OCI-LY3 (cell line): ENCODE results near the gene POLR1B.

Experiments
- H2AFZ ChIP-seq: fragments of 200-600, 300-600 bp; shearing (Covaris generic); 2 replicates; pipeline ENCODE4 v1.6.0; 2014; ENCODE audit warnings: antibody characterized with exemption, low read depth, low read length
- H3K27ac ChIP-seq: fragments of 200-600, 300-600 bp; sonication (generic); 2 replicates; pipeline ENCODE4 v1.5.1; 2014; ENCODE audit warnings: mild to moderate bottlenecking, low read length, moderate library complexity, mixed read lengths
- H3K27me3 ChIP-seq: fragments of 200-600, 300-600 bp; sonication (generic); 2 replicates; pipeline ENCODE4 v1.6.1; 2014; ENCODE audit warnings: low read depth, low read length, mixed read lengths
- H3K36me3 ChIP-seq: fragments of 200-600, 300-600 bp; sonication (generic); replicated peaks from 2 replicates; pipeline ENCODE3; 2014; ENCODE audit warnings: low read depth, low read length, mixed read lengths
- H3K4me1 ChIP-seq: fragments of 300-600, 200-600 bp; sonication (generic); 2 replicates; pipeline ENCODE4 v1.6.1; 2014; ENCODE audit warnings: low read length, mixed read lengths
- H3K4me2 ChIP-seq: fragments of 200-600, 300-600 bp; sonication (generic); 2 replicates; pipeline ENCODE4 v1.6.1; 2014; ENCODE audit warnings: low read length, mixed read lengths
- H3K4me3 ChIP-seq: fragments of 300-600, 200-600 bp; sonication (generic); 2 replicates; pipeline ENCODE4 v1.5.1; 2014; ENCODE audit warnings: antibody characterized with exemption, mild to moderate bottlenecking, low read length, moderate library complexity
- H3K79me2 ChIP-seq: fragments of 300-600, 200-600 bp; shearing (Covaris generic); 2 replicates; pipeline ENCODE4 v1.6.1; 2014; ENCODE audit warnings: mild to moderate bottlenecking, low read length, mixed read lengths
- H3K9ac ChIP-seq: fragments of 300-600, 200-600 bp; shearing (Covaris generic); 2 replicates; pipeline ENCODE4 v1.6.0; 2014; ENCODE audit warnings: mild to moderate bottlenecking, low read length, moderate library complexity
- H3K9me3 ChIP-seq: fragments of 200-600, 300-600 bp; shearing (Covaris generic); 2 replicates; pipeline ENCODE4 v1.6.1; 2014; ENCODE audit warnings: low read length, mixed read lengths; ENCODE audit not compliant: insufficient read depth
- H4K20me1 ChIP-seq: fragments of 200-600, 300-600 bp; sonication (generic); 2 replicates; pipeline ENCODE4 v1.6.1; 2016; ENCODE audit warnings: low read length, mixed read lengths; ENCODE audit not compliant: insufficient read depth
- CTCF ChIP-seq: fragments of 200-600, 300-600 bp; sonication (generic); IDR thresholded peaks from 2 replicates; pipeline ENCODE4 v1.5.1; 2014; ENCODE audit warnings: antibody characterized with exemption, low read length, low read depth
- EZH2phosphoT487 ChIP-seq: fragments of 200-600 bp; shearing (Covaris generic); IDR thresholded peaks from 2 replicates; pipeline ENCODE4 v1.6.1; 2018; ENCODE audit warnings: antibody characterized with exemption, mixed run types, low read depth

The POLR1B gene, protein sequence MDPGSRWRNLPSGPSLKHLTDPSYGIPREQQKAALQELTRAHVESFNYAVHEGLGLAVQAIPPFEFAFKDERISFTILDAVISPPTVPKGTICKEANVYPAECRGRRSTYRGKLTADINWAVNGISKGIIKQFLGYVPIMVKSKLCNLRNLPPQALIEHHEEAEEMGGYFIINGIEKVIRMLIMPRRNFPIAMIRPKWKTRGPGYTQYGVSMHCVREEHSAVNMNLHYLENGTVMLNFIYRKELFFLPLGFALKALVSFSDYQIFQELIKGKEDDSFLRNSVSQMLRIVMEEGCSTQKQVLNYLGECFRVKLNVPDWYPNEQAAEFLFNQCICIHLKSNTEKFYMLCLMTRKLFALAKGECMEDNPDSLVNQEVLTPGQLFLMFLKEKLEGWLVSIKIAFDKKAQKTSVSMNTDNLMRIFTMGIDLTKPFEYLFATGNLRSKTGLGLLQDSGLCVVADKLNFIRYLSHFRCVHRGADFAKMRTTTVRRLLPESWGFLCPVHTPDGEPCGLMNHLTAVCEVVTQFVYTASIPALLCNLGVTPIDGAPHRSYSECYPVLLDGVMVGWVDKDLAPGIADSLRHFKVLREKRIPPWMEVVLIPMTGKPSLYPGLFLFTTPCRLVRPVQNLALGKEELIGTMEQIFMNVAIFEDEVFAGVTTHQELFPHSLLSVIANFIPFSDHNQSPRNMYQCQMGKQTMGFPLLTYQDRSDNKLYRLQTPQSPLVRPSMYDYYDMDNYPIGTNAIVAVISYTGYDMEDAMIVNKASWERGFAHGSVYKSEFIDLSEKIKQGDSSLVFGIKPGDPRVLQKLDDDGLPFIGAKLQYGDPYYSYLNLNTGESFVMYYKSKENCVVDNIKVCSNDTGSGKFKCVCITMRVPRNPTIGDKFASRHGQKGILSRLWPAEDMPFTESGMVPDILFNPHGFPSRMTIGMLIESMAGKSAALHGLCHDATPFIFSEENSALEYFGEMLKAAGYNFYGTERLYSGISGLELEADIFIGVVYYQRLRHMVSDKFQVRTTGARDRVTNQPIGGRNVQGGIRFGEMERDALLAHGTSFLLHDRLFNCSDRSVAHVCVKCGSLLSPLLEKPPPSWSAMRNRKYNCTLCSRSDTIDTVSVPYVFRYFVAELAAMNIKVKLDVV

DNA sequence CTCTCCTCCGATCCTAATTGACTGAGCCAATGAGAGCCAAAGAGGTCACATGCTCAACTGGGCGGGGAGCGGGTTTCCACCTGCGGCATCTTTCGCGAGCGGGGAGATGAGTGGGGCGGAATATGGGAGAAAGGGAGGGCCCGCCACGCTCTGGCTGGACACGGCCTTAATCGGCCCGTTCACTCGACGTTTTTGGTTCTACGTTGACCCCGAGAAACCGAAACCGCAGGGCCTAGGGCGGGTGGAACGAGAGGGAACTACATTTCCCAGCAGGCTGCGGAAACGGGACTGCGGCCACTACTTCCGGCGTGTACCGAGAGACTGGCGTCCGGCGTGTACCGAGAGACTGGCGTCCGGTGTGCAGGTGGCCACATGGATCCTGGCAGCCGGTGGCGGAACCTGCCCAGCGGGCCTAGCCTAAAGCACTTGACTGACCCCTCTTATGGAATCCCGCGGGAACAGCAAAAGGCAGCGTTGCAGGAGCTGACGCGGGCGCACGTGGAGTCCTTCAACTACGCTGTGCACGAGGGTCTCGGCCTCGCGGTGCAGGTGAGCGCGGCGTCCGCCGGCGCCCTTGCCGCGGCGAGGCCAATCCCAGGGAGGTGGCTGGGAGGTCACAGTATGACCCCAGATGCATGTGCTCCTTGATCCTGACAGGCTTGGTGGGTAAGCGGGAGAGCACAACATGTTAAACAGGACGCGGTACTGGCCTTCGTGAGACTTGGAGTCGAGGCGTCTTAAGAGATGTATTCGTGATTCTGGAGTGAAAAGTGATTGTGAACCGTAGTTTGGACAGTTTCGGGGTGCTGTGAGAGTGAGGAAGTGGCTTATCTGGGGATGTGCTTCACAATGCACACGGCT, at the start of gene POLR1B:
Gene POLR1B, plus strand, starts transcription at position 343 of the 861 bp plus-strand sequence. Its CDS starts 30 bp downstream, at position 373.
- Histone ChIP-seq H3K9ac (peak within 1 kb of the TSS; percentile 91), H3K27me3 (no peaks in the 10 kb centered on the region), H3K4me1 (peaks cover 23% of the 10 kb centered on the region), H3K79me2 (peaks cover 62% of the 10 kb centered on the region), H3K27ac (peak within 1 kb of the TSS; percentile 72), H3K4me3 (peak within 1 kb of the TSS; percentile 88), H4K20me1 (peaks cover 10% of the 10 kb centered on the region), H3K4me2 (peak within 1 kb of the TSS; percentile 89), H3K9me3 (no peaks in the 10 kb centered on the region), H2AFZ (peak within 1 kb of the TSS; percentile 89), H3K36me3 (peaks cover 11% of the 10 kb centered on the region)
- no peak for TF ChIP-seq EZH2phosphoT487
- TF ChIP-seq CTCF = no peak

DNA sequence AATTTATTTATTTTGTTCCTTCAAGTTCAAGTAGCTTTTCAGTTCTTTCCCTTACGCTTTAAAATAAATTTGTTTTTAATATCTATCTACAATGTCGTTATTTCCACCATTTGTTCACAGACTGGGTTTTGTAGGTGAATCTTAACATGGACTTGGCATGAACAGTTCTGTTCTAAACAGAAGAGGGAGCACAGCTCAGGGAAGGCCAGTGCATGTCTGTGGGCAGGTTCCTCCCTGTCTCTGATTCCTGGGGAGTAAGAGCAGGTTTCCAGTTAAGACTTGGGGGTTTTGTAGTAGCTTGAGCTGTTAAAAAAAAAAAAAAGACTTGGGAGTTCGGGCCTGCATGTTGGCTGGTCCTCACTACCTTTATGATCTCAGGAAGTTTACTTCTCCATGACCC, 49.2 kb upstream of the POLR1B start:
- Histone ChIP-seq H3K4me1 (0 out of 2 replicates have a peak, but pooled peaks cover 2% of the 10 kb centered on the region), H3K4me3 (no peak overlapping the region), H3K9me3 (no peaks in the 10 kb centered on the region), H4K20me1 (no peaks in the 10 kb centered on the region), H3K79me2 (peaks cover 4% of the 10 kb centered on the region; the same call in 1 of the 2 replicates), H2AFZ (no peak overlapping the region), H3K36me3 (peaks cover 12% of the 10 kb centered on the region), H3K27ac (no peak overlapping the region), H3K9ac (no peak overlapping the region), H3K27me3 (no peaks in the 10 kb centered on the region), H3K4me2 (no peak overlapping the region)
- TF ChIP-seq EZH2phosphoT487 (no peak), CTCF (no peak)

DNA sequence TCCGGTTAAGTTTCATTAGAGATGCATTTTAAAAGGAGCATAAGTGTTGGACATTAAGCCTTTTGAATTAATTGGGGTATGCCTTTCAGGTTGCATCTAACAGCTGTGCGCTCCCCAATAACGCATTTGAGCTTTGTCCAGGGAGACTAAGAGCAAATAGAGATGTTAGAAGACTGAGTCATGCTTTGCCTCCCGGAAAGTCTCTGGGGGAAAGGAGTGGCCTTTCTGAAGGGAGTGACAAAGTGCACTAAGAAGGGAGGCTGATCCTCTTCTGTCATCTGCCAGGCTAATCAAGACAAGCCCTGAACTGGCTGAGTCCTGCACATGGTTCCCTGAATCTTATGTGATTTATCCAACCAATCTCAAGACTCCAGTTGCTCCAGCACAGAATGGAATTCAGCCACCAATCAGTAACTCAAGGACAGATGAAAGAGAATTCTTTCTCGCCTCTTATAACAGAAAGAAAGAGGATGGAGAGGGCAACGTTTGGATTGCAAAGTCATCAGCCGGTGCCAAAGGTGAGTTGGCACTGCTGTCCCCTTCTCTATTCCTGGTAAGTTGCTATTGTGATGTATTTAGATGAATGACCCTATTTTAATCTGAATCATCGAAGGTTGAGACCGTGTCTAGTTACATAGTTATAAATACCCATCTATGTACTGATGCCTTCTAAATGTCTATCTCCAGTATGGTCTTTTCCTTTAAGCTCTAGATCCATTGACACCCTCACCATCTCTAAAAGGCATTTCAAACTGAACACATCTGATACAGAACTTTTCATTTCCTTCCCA, 48.2 kb upstream of the POLR1B start:
- H3K4me3 ChIP-seq = no peak overlapping the region
- no peaks in the 10 kb centered on the region for H3K9me3 ChIP-seq
- no peaks in the 10 kb centered on the region for H3K27me3 ChIP-seq
- no peak overlapping the region for H3K9ac ChIP-seq
- no peak overlapping the region for H3K4me2 ChIP-seq
- no peak for TF ChIP-seq CTCF
- H3K4me1 ChIP-seq = 0 out of 2 replicates have a peak, but pooled peaks cover 2% of the 10 kb centered on the region
- 0 out of 2 replicates have a peak, but pooled peaks cover 4% of the 10 kb centered on the region for H3K79me2 ChIP-seq
- H4K20me1 ChIP-seq = no peaks in the 10 kb centered on the region
- no peak overlapping the region for H2AFZ ChIP-seq
- H3K27ac ChIP-seq = no peak overlapping the region
- peaks cover 9% of the 10 kb centered on the region for H3K36me3 ChIP-seq
